SKM-1 treated with dmso at 0.1 percent for 144 hours (cell line): ENCODE results near the gene ZDHHC24.
A peak's percentile ranks its signal among the peaks of the same experiment; 100 is the strongest.
"Not testable (repeated sequence)": the region's sequence is repeated elsewhere in the genome, so short reads cannot be mapped to it uniquely, and the experiment has no call there.

ENCODE experiments used
- DNase-seq: peaks from one replicate; lab custom pipeline; 2025; ENCODE audit not compliant: unreplicated experiment; lab: John Stamatoyannopoulos, UW

Gene ZDHHC24

DNA sequence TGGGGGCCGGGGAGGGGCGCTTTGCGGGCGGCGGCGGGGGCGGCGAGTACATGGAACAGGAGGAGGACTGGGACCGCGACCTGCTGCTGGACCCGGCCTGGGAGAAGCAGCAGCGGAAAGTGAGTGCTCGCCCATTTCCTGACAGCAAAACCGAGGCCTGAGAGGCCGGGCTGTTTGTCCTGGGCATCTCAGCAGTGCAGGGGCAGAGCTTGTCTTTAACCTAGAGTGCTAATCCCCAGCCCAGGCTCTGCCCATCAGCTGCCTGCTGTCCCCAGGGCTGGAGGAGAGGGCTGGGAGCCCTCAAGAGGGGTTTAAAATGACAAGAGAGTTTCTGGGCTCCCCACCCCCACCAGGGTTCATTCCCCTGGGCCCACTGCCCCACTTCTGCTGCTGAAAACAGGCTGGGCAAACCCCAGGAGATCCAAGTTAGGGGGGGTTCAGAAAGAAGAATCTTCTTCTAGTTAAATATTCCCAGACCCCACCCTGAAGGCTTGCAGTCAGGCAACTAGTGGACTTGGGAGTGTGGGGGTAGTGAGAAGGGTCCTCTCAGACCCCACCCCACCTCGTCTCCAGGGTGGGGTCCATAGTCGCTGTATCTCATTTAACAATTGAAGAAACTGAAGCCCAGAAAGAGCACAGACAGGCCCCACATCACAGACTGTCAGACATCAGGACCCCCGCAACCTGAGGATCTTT is 1.3 kb upstream of the ZDHHC24 start:
- DNase-seq, result no peak

DNA sequence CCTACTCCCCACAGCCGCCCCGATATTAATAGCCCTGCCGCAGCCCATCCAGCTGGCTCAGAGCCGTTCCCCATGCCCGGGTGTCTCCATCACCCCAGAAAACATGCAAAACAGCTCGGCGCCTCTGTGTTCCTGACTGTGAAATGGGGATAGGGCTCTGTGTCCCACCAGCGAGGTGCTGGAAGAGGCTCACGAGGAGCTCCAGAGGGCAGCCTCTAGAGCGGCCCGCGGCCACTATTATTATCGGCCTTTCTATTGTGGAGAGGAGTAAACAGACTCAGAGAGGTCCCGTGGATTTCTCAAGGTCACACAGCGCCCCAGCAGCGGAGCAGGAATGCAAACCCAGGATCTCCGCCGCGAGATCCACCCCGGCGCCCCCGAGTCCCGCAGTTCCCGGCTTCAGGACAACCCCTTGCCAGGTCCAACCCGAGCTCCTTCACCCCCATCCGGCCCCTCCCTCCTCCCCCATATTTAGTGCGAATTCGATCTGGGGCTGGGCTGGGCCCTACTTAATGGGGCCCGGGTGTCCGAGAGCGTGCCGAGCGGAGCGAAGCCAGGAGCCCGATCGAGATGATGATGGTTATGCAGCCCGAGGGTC is 619 bp upstream of the ZDHHC24 start, which contains the start of gene ACTN3:
TSS of gene ACTN3 (plus strand) at position 536 of the 598 bp plus-strand sequence. CDS start at position 571, 35 bp downstream.
- no peak for DNase-seq

DNA sequence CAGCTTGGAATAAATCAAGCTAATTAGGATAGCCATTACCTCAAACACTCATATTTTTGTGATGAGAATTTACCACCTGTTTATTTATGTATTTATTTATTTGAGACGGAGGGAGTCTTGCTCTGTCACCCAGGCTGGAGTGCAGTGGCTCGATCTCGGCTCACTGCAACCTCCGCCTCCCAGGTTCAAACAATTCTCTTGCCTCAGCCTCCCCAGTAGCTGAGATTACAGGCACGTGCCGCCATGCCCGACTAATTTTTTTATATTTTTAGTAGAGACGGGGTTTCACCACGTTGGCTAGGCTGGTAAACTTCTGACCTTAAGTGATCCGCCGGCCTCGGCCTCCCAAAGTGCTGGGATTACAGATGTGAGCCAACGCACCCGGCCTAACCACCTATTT is 896 bp downstream of the ZDHHC24 start:
- DNase-seq, result not testable (repeated sequence)

- no peak for DNase-seq
Measured at GRCh38 chr11:66543263-66544107, 2.4 kb downstream of the ZDHHC24 start.

- DNase-seq, result no peak
Measured at GRCh38 chr11:66542362-66542761, 3.5 kb downstream of the ZDHHC24 start.

- no peak for DNase-seq
Measured at GRCh38 chr11:66541892-66542291, 4.0 kb downstream of the ZDHHC24 start.

DNA sequence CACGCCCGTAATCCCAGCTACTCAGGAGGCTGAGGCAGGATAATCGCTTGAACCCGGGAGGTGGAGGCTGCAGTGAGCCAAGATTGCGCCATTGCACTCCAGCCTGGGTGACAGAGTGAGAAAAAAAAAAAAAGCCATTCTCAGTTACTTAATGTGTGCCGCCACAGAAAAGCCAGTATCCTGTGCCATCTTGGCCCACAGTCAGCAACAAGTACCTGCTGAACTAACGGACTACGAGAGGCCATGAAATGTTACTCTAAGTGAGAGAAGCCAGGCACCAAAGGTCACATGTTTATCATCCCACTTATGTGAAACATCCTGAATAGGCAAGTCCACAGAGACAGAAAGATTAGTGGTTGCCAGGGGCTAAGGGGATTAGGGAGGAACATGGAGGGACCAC is 5.2 kb downstream of the ZDHHC24 start:
- DNase-seq, result not testable (repeated sequence)

- no peak for DNase-seq
Measured at GRCh38 chr11:66539870-66540213, 6.0 kb downstream of the ZDHHC24 start.

- DNase-seq, result no peak
Measured at GRCh38 chr11:66539170-66539869, 6.5 kb downstream of the ZDHHC24 start.

GRCh38 chr11:66532784-66533183 is 13.1 kb downstream of the ZDHHC24 start:
- no peak for DNase-seq

DNA sequence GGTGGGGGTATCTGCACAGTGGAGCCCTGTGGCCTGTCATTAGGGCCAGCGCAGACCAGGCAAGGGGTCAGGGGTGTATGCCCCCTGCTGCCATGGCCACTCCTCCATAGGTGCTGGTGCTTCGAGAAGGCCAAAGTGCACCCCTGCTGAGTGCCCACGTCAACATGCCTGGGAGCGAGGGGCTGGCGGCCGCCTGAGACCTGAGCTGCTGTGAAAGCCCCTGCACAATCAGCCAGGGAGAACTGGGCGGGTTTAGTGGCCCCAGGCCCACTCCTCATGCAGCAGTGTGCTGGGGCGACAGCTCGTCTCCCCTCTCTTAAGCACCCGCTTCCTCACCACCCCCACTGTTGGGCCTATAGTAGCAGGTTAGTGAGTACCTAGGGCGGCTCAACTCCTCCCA is 14.0 kb downstream of the ZDHHC24 start:
- DNase-seq, result no peak

GRCh38 chr11:66530927-66531709 is 14.7 kb downstream of the ZDHHC24 start:
- no peak for DNase-seq

GRCh38 chr11:66529655-66530054 is 16.2 kb downstream of the ZDHHC24 start:
- no peak for DNase-seq

GRCh38 chr11:66529069-66529468 is 16.8 kb downstream of the ZDHHC24 start:
- no peak for DNase-seq

GRCh38 chr11:66524304-66525040 is 21.4 kb downstream of the ZDHHC24 start:
- no peak for DNase-seq

GRCh38 chr11:66523611-66524010 is 22.2 kb downstream of the ZDHHC24 start:
- DNase-seq, result no peak

DNA sequence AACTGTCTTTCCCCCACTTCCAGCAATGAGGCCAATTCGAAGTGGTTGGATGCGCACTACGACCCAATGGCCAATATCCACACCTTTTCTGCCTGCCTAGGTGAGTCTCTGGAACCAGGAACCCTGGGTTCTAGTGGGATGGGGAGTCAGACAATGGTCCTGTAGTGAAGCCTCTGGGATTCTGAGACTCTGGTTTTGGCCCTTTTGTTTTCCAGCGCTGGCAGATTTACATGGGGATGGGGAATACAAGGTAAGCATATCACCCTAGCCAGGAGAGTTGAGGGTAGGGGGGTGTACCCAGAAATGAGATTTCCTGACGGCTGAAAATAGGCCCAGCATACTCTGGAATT is 34.9 kb downstream of the ZDHHC24 start:
- DNase-seq, result no peak

GRCh38 chr11:66510271-66510989 is 35.4 kb downstream of the ZDHHC24 start, which contains the start of gene BBS1:
TSS of gene BBS1 (plus strand) at chr11:66510635. CDS start at chr11:66510660, 25 bp downstream.
- DNase-seq, result peak; percentile 39

DNA sequence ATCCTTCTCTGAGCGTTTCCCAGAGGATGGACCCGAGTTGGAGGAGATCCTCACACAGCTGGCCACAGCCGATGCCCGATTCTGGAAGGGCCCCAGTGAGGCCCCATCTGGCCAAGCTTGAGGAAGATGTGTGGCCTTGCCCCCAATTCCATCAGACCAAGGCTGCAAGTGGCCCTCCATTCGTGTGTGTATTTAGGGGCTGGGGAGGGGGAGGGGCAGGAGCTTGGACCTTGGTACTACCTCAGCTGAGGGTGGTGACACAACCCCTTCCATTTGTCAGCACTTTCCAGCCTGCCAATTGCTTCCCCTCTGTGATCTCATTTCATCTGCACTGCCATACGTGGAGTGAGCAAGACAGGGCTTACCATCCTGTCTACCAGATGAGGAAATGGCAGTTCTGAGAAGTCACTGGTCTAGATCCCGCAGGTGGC is 36.7 kb downstream of the ZDHHC24 start:
- no peak for DNase-seq
